WI38 (cell line): Measurements from ENCODE around the gene CDC42SE1.

Experiments used
- H3K4me3 ChIP-seq: 2 replicates; pipeline ENCODE4 v1.5.1; 2011; ENCODE audit warnings: low read depth, mild to moderate bottlenecking, control low read depth, low read length
- TF ChIP-seq, protein P1 (sequence below): IDR thresholded peaks from 2 replicates; pipeline ENCODE4 v1.5.1; 2012; ENCODE audit warnings: low read depth, mild to moderate bottlenecking, control low read depth, low read length

The CDC42SE1 gene

GRCh38 chr1:151037032-151037431 lies 22.4 kb downstream of the CDC42SE1 start:
- TF ChIP-seq, protein P1, sequence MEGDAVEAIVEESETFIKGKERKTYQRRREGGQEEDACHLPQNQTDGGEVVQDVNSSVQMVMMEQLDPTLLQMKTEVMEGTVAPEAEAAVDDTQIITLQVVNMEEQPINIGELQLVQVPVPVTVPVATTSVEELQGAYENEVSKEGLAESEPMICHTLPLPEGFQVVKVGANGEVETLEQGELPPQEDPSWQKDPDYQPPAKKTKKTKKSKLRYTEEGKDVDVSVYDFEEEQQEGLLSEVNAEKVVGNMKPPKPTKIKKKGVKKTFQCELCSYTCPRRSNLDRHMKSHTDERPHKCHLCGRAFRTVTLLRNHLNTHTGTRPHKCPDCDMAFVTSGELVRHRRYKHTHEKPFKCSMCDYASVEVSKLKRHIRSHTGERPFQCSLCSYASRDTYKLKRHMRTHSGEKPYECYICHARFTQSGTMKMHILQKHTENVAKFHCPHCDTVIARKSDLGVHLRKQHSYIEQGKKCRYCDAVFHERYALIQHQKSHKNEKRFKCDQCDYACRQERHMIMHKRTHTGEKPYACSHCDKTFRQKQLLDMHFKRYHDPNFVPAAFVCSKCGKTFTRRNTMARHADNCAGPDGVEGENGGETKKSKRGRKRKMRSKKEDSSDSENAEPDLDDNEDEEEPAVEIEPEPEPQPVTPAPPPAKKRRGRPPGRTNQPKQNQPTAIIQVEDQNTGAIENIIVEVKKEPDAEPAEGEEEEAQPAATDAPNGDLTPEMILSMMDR = no peak
- H3K4me3 ChIP-seq = no peak overlapping the region

DNA sequence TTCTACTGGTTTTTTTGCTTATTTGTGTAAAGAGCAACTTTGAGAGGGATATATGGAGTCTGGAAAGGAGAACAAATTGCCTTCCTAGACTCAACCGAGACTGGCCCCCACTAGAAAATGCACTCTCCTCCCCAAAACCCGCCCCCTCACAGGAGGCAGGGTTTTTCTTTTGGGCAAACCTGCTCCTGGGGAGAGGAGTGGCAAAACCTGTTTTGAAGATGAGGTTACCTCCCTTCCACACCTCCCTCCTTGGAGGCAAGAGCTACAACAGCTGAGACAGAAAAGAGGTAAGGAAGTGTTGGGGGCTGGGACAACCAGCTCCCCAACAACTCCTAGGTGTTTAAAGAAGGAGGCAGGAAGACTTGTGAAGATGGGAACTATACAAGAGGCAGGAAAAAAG lies 23.1 kb downstream of the CDC42SE1 start, which contains the start of gene BNIPL:
Gene BNIPL, plus strand, starts transcription at position 231 of the 400 bp plus-strand sequence. Its CDS starts 140 bp downstream, at position 371.
- no peak within 1 kb of the TSS for H3K4me3 ChIP-seq
- TF ChIP-seq, protein P1 = no peak

DNA sequence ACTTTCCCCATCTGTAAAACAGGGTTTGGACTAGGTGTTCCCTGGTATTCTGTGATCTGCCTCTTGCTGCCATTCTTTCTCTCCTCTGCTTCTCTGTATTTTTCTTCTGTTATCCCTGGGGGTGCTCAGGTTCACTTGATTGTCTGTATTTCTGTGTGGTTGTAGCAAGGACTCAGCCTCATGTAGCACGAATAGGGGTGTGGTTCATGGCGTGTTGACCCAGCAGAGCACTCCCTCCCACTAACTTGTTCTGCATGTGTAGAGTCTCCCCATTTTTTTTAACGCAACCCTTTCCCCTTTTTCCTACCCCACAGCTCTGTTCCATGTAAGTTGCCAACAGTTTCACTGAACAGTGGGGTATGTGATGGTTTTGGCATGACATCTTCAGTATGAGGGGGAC lies 24.3 kb downstream of the CDC42SE1 start:
- TF ChIP-seq, protein P1 = no peak

DNA sequence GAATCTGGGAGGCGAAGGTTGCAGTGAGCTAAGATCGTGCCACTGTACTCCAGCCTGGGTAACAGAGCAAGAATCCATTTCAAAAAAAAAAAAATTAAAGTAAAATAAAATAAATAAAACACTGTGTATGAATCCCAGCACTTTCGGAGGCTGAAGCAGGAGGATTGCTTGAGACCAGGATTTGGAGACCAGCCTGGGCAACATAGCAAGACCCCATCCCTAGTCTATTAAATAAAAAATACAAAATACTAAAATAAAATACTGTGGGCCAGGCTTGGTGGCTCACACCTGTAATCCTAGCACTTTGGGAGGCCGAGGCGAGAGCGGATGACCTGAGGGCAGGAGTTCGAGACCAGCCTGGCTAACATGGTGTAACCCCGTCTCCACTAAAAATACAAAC lies 27.3 kb downstream of the CDC42SE1 start:
- TF ChIP-seq, protein P1 = no peak
- H3K4me3 ChIP-seq = no peak overlapping the region

More for the DNA sequence above, 24.3 kb downstream of the CDC42SE1 start:
- no peak overlapping the region for H3K4me3 ChIP-seq

- TF ChIP-seq, protein P1 = no peak
- no peak overlapping the region for H3K4me3 ChIP-seq
These were observed 33.0 kb downstream of the CDC42SE1 start for GRCh38 chr1:151026460-151026859.

GRCh38 chr1:151024540-151025146 lies 34.8 kb downstream of the CDC42SE1 start:
- no peak overlapping the region for H3K4me3 ChIP-seq
- TF ChIP-seq, protein P1 = peak; percentile 88

DNA sequence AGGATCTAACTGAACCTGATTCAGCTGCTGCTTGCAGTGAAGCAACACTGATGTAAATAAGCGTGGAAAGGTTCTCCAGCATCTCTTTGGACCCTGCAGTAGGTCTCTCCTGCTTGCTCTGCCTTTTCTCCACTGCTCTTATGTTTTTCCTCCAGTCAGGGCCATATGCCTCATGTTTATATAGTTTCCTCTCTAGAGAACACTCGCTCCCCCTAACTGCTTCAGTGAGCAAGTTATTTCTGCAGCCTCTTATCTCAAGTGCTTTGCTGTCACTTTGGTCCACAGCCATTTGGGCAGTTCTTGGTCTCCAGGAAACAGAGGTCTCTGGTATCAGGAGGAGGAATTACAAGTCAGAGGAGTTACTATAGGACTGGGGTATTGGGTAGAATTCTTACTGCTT lies 45.9 kb downstream of the CDC42SE1 start:
- no peak overlapping the region for H3K4me3 ChIP-seq
- TF ChIP-seq, protein P1 = no peak
